Lung microvascular endothelial cell (primary cell): ENCODE results near the gene ZBTB22. TPM values are rescaled to one million over a fixed set of nuclear protein-coding genes. Genes with fewer than 3 reads are reported as not detected.
"Not testable (repeated sequence)": the region's sequence is repeated elsewhere in the genome, so short reads cannot be mapped to it uniquely, and the experiment has no call there.

Experiments
- DNase-seq, 2 donors: peaks; one replicate each; pipeline versions ENCODE4 v3.0.0 to v3.0.0-alpha.2; 2010; ENCODE audit warnings: low read depth in 2 of 2
- total RNA-seq: library from RNA; depleted of rRNA; stranded (reverse); fragments of >200 nt; gene quantifications from 2 replicates; pipeline ENCODE4 v1.2.1, GENCODE V29; 2014

ZBTB22 gene
- total RNA-seq, 1 donor from 2014 or later, result 20.0 TPM

DNA sequence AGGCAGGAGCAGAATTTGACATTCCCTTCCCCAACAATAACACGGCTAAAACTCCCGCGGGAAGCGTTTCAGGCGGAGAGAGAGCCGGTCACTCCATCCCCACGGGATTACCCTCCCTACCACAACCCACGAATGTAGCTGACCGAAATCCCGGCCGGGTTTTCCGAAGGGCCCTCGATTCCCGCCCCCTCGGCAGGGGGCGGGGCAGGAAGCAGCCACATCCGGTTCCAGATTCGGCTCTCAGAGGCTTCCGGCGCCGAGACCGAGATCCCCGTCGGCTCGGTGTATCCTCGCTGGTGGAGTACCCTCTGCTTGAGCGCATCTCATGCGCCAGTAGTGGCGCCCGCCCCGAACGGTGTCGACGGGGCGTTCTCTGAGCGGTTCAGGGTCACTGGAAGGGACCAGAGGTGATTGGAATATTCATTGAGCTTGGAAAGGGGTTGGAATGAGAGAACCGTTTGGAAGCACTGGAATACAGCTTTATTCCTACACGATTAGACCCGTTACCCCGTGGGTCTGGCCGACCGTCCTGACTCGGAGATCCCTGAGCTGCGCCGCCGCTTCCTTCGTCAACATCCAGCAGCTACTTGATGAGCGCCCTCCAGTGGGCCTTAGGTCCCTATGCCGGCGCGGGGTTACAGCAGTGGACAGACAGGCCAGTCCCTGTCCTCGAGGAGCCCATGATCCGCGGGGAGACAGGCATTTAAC is 18.2 kb downstream of the ZBTB22 start:
- DNase-seq, result peak; percentile 94

DNA sequence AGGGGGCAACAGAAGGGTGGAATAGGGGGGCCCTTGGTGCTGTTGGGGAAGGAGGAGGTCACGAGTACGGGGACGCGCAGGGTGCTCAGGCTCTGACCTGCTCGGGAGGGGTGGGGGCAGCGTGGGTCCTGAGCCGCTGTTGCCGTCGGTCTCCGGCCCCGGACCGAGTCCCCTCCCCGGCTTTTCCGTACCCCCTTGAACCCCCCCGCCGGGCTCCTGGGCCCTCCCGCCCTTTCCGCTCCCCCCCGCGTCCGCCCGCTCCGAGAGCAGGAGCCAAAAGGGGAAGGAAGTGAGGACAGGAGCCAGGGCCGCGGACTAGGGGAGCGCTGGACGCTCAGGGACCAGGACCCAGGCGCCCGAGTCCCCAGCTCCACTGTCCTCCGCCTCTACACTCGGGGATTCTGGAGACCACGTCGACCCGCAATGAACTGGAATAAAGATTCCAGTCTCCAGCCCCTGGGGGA is 18.7 kb downstream of the ZBTB22 start, which contains the start of gene RGL2:
Gene RGL2, minus strand, starts transcription at position 170 of the 464 bp plus-strand sequence. CDS start 332 bp downstream, outside the sequence.
- peak; percentile 68 to 86 for DNase-seq

DNA sequence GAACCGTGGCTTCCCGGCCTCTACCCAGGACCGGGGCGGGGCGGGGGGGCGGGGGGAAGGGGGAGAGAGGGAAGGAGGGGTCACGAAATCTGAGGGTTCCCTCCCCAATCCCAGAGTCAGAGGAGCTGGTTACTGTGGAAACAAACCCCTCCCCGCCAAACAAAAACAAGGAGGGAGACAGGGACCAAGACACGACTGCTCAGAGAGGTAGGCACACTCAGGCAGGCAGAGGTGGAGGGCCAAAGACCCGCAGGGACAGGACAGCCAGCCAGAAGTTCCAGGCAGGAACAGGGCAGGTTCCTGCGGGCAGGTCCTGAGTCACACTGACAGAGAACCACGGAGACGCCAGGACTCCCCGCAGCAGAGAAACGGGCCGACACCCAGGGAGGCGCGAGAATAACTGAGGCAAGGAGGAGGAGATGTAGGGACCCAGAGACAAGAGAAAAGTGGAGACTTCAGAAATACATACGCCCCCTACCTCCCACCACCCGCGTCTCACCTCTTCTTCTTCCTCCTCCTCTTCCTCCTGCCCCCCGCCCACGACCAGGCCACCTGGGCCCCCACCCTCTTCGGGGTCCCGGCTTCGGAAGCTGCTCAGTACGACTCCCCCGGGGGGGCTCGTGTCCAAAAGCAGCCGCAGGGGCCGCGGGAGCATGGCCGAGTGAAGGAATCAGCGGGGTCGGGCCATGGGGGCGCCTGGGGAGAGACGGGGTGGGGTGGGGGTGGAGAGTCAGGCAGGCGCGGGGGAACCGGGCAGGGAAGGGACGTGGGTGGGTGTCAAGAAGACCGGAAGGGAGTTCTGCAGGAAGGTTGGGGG is 19.4 kb downstream of the ZBTB22 start:
- DNase-seq, result peak; percentile 61 to 75

DNA sequence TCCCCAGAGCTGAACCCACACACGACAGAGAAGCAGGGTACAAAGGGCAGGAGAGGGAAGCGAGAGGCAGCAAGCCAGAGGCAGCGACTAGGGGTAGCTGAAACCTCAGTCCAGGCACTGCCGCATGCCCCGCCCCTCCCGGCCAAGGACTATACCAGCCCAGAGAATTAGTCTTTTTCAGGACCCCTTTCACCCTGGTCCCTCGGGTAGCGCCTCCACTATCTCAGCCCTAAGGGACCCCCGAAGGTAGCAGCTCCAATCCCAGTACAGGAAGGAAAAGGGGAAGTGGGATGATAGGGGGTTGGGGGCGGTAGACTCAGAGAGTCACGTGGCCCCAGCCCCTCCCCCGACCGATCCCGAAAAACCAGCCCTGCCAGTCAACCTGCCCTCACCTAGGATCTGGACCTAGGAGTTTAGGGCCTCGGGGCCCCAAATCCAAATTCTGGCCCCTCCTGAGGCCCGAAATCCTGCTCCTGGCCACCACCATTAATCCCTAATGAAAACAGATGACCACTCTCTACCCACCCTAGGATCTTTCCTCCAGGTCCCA is 20.1 kb downstream of the ZBTB22 start:
- no peak for DNase-seq

- DNase-seq, result no peak
Measured at GRCh38 chr6:33296797-33297405, 20.6 kb downstream of the ZBTB22 start.

GRCh38 chr6:33295621-33296369 is 21.7 kb downstream of the ZBTB22 start:
- DNase-seq, result no peak

DNA sequence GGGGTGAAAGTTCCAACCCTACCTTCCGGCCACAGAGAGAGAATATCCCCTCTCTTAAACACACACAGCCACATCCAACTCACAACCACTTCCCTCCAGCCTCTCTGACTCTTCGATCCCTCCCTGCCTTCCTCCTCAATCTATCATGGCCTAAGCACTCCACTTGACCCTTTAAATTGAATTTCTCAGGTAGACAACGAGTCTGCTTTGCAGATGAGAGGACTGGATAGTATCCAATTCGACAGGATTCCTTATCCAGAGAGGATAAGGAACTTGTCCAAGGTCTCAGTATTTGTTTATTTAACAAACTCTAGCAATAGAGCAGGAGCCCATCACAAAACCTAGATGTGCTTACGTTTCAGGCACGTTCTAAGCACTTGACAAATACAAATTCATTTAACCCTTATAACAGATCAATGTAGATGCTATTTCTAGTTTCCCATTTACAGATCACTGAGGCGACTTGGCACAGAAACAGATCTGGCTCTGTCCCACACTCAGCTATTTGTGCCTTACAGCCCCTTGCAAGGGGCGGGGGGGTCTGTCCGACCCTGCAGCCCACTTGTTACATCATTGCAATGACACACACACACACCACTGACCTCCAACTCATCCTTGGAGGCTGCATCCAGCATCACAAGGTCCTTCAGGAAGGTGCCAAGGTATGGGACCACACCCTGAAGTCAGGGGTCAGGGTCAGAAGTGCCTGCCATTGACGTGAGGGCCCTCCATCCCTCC is 23.3 kb downstream of the ZBTB22 start:
- no peak for DNase-seq

GRCh38 chr6:33292996-33293682 is 24.4 kb downstream of the ZBTB22 start:
- no peak for DNase-seq

DNA sequence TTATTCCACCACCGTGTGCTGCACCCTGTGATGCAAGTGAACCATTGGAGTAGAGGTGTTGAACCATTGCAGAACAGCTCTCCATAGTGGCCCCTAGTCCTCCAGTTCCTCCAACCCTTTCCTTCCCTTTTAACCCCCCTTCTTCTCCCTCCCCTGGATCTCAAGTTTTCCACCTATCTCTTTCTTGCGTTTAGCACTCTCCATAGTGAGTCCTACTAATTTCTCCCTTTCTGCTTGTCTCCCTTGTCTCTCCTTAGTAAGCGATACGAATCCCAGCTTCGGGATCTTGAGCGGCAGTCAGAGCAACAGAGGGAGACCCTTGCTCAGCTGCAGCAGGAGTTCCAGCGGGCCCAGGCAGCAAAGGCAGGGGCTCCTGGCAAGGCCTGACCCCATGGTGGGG is 27.1 kb downstream of the ZBTB22 start:
- DNase-seq, result no peak

DNA sequence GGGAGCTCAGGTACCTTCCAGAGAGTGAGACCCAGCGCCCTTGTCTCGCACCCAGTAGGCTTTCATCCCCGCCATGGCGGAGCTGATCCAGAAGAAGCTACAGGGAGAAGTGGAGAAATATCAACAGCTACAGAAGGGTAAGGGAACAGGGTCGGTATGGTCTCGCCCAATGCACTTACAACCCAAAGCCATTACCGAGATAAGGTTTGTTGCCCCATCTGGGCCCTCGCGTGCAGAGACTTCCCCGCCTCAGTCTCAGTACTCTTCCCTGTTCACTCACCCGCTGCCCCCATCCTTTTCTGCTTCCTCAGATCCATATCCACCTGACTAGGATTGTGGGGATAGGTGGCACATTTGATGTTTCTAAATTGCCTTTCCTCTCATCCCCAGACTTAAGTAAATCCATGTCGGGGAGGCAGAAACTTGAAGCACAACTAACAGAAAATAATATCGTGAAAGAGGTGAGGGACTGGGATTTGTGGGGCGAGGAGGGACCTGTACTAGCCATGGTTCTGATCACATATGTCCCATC is 27.7 kb downstream of the ZBTB22 start:
- DNase-seq, result no peak

- peak; percentile 88 to 91 for DNase-seq
Measured at GRCh38 chr6:33288921-33289783, 28.4 kb downstream of the ZBTB22 start, which contains the start of the genes PFDN6 and WDR46. Gene PFDN6 (plus strand): TSS chr6:33289601. CDS start chr6:33289857, 256 bp downstream. Gene WDR46 (minus strand): TSS chr6:33289239. CDS start chr6:33289170, 69 bp downstream.

DNA sequence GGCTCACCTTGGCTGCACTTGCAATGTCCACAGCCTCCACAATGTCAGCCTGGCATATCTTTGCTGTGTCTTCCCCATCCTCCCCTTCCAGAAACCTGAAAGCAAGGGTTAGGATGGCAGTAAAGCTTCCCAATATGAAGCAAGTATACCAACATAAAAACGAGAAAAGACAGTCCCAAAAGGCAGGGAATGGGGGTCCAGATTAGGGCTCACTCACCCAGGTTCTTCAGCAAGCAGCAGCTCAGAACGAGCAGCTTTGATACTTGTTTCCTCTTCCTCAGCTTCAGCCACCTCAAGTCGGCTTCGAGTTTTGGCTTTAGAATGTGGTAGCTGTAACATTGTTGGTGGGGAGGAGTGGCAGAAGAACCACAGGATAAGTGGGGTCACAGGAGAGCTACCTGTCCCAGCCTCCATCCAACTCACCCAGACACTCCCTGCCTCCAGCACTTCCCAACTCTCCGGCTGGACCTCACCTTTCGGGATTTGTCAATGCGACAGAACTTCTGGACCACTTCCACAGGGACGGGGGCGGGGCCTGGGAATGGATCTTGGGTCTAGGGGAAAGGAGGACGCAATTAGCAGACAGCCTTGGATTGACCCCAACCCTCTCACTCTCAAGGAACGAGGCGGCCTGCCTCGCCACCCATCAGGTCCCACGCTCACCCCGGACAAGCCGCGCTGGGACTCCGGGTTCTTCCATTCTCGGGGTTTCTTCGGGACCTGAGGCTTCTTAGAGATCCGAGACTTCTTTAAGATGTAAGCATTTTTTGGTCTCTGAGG is 29.2 kb downstream of the ZBTB22 start:
- no peak for DNase-seq

- DNase-seq, result no peak
Measured at GRCh38 chr6:33286946-33287914, 30.3 kb downstream of the ZBTB22 start.

DNA sequence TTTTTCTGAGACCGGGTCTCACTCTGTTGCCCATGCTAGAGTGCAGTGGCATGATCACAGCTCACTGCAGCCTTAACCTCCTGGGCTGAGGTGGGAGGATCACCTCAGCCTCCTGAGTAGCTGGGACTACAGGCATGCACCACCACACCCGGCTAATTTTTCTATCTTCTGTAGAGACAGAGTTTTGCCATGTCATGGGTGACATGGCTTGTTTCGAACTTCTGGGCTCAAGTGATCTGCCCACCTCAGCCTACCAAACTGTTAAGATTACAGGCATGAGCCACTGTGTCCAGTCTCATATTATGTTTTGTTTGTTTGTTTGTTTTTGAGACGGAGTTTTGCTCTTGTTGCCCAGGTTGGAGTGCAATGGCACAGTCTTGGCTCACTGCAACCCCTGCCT is 32.3 kb downstream of the ZBTB22 start:
- DNase-seq, result not testable (repeated sequence)

DNA sequence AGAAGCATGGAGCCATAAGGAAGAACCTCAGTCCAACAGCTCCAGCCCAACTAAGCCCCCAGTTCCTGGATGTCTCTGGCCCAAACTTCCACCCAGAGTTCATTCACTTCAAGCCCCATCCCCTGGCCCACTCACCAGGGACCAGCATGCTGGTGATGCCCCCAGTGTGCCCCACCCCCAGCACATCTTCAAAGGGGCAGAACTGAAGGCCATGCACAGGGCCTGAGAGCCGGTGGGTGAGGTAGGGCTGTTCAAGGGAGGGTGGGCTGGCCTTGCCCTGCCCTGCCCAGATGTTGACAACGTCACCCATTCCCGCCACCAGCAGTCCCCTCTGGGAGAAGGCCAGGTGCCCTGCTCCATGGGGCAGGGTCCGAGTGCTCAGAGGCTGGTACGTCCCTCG is 37.0 kb downstream of the ZBTB22 start:
- no peak for DNase-seq

DNA sequence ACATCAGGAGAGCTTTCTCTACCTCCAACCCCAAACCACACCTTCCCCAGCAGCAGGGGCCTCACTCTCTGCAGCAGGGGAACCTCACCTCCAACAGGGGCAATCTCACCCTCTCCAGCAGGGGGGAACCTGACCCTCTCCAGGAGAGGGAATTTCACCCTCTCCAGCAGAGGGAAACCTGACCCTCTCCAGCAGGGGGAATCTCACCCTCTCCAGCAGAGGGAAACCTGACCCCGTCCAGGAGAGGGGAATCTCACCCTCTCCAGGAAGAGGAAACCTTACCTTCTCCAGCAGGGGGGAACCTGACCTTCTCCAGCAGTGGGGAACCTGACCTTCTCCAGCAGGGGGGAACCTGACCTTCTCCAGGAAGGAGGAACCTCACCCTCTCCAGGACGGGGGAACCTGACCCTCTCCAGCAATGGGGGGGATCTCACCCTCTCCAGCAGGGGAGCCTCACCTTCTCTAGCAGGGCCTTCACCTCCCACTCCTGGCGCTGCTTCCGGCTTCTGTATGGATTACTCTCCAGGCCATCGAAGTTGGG is 37.5 kb downstream of the ZBTB22 start:
- DNase-seq, result peak; percentile 76
